Erythroblast (primary cell): ENCODE results near the gene SMC4.

ENCODE experiments used
- GATA1 ChIP-seq: IDR thresholded peaks from 2 replicates; pipeline ENCODE4 v1.6.1; 2011; ENCODE audit warnings: low read depth, mild to moderate bottlenecking, control low read depth, low read length, moderate library complexity
- POLR2A ChIP-seq: IDR thresholded peaks from 2 replicates; pipeline ENCODE4 v1.6.1; 2011; ENCODE audit warnings: mild to moderate bottlenecking, low read length

DNA sequence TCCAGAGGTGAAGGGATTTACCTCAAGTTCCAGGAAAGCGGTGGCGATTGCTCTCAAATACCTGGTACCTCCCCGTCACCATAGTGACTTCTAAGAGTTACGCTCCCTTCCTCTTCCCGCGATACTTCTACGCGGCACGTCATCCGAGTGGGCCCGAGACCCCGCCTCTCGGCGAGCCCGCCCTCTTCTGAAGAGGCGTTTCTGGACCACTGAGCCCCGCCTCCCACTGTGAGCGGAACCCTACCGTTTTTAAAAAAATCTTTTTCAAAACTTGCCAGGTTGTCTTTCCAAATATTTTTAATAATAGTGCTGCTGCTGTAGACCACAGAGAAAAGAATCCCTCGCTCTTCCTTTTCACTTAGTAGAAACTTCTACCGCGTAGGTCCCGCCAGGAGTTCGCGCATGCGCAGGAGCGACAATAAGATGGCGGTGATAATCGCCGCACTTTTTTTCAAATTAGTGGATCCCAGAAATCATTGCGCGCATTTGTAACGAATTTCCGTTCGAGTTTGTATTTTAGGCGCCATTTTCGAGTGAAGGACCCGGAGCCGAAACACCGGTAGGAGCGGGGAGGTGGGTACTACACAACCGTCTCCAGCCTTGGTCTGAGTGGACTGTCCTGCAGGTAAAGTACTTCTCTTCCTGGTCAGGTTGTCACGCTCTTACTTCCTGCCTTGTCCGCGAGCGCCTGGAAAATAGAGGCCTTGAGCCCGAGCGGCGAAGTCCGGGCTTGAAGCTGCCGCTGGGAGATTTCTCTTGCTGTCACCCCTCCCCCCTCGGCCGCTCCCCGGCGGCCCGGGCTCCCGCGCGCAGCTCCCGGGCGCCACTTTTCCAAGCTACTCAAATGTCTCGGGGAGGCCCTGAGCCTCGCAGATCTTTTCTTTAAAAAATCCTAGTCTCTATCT lies at the start of gene SMC4, which contains the start of gene IFT80:
- peak; percentile 96 for TF ChIP-seq POLR2A
- no peak for TF ChIP-seq GATA1
